Stimulated activated naive CD8-positive, alpha-beta T cell treated with anti-CD3 and anti-CD28 coated beads, Interleukin-15, Interleukin-2, amounts not matched to agents 100 ng/mL and 50 ng/mL, for 24 hours (primary cell): ENCODE results near the gene CAVIN2.

Experiments
- H3K27ac Mint-ChIP-seq: one replicate; pipeline ENCODE4 v1.8.0; 2021; ENCODE audit warnings: mild to moderate bottlenecking, mixed read lengths
- H3K27me3 Mint-ChIP-seq: one replicate; pipeline ENCODE4 v1.8.0; 2021; ENCODE audit warnings: mixed read lengths
- H3K36me3 Mint-ChIP-seq: one replicate; pipeline ENCODE4 v1.8.0; 2021; ENCODE audit warnings: low read depth, mixed read lengths
- H3K4me1 Mint-ChIP-seq: one replicate; pipeline ENCODE4 v1.8.0; 2021; ENCODE audit warnings: low read depth, mixed read lengths
- H3K4me3 Mint-ChIP-seq: one replicate; pipeline ENCODE4 v1.8.0; 2021; ENCODE audit warnings: mild to moderate bottlenecking, mixed read lengths
- H3K9me3 Mint-ChIP-seq: one replicate; pipeline ENCODE4 v1.8.0; 2021; ENCODE audit warnings: mixed read lengths

The CAVIN2 gene

GRCh38 chr2:191836853-191837769 is 9.8 kb downstream of the CAVIN2 start:
- H3K4me3 Mint-ChIP-seq, result no peak overlapping the region
- no peaks in the 10 kb centered on the region for H3K4me1 Mint-ChIP-seq
- peaks cover 15% of the 10 kb centered on the region for H3K27me3 Mint-ChIP-seq
- no peaks in the 10 kb centered on the region for H3K36me3 Mint-ChIP-seq
- no peak overlapping the region for H3K27ac Mint-ChIP-seq
- H3K9me3 Mint-ChIP-seq, result no peaks in the 10 kb centered on the region

GRCh38 chr2:191836471-191836852 is 10.4 kb downstream of the CAVIN2 start:
- H3K27ac Mint-ChIP-seq, result no peak overlapping the region
- no peak overlapping the region for H3K4me3 Mint-ChIP-seq
- H3K27me3 Mint-ChIP-seq, result peaks cover 8% of the 10 kb centered on the region
- no peaks in the 10 kb centered on the region for H3K4me1 Mint-ChIP-seq
- H3K36me3 Mint-ChIP-seq, result no peaks in the 10 kb centered on the region
- no peaks in the 10 kb centered on the region for H3K9me3 Mint-ChIP-seq

- Mint-ChIP-seq H3K36me3 (no peaks in the 10 kb centered on the region), H3K9me3 (no peaks in the 10 kb centered on the region), H3K27ac (no peak overlapping the region), H3K4me3 (no peak overlapping the region), H3K27me3 (peaks cover 3% of the 10 kb centered on the region), H3K4me1 (no peaks in the 10 kb centered on the region)
Observed at GRCh38 chr2:191835539-191836350, 11.1 kb downstream of the CAVIN2 start.

GRCh38 chr2:191835100-191835499 is 11.8 kb downstream of the CAVIN2 start:
- no peaks in the 10 kb centered on the region for H3K4me1 Mint-ChIP-seq
- H3K9me3 Mint-ChIP-seq, result no peaks in the 10 kb centered on the region
- H3K4me3 Mint-ChIP-seq, result no peak overlapping the region
- peaks cover 3% of the 10 kb centered on the region for H3K27me3 Mint-ChIP-seq
- no peak overlapping the region for H3K27ac Mint-ChIP-seq
- H3K36me3 Mint-ChIP-seq, result no peaks in the 10 kb centered on the region

GRCh38 chr2:191833356-191833755 is 13.5 kb downstream of the CAVIN2 start:
- peaks cover 3% of the 10 kb centered on the region for H3K27me3 Mint-ChIP-seq
- H3K4me3 Mint-ChIP-seq, result no peak overlapping the region
- no peaks in the 10 kb centered on the region for H3K9me3 Mint-ChIP-seq
- no peaks in the 10 kb centered on the region for H3K4me1 Mint-ChIP-seq
- no peaks in the 10 kb centered on the region for H3K36me3 Mint-ChIP-seq
- H3K27ac Mint-ChIP-seq, result no peak overlapping the region

- H3K27ac Mint-ChIP-seq, result no peak overlapping the region
- H3K4me3 Mint-ChIP-seq, result no peak overlapping the region
- H3K9me3 Mint-ChIP-seq, result no peaks in the 10 kb centered on the region
- H3K36me3 Mint-ChIP-seq, result no peaks in the 10 kb centered on the region
- no peaks in the 10 kb centered on the region for H3K4me1 Mint-ChIP-seq
- H3K27me3 Mint-ChIP-seq, result peaks cover 3% of the 10 kb centered on the region
Observed at GRCh38 chr2:191832668-191833067, 14.2 kb downstream of the CAVIN2 start.

GRCh38 chr2:191831410-191831994 is 15.4 kb downstream of the CAVIN2 start:
- H3K9me3 Mint-ChIP-seq, result no peaks in the 10 kb centered on the region
- peaks cover 3% of the 10 kb centered on the region for H3K27me3 Mint-ChIP-seq
- H3K36me3 Mint-ChIP-seq, result no peaks in the 10 kb centered on the region
- H3K4me1 Mint-ChIP-seq, result no peaks in the 10 kb centered on the region
- no peak overlapping the region for H3K4me3 Mint-ChIP-seq
- no peak overlapping the region for H3K27ac Mint-ChIP-seq

GRCh38 chr2:191824398-191824797 is 22.5 kb downstream of the CAVIN2 start:
- Mint-ChIP-seq H3K27ac (no peak overlapping the region), H3K4me3 (no peak overlapping the region), H3K4me1 (no peaks in the 10 kb centered on the region), H3K36me3 (no peaks in the 10 kb centered on the region), H3K27me3 (peaks cover 3% of the 10 kb centered on the region), H3K9me3 (no peaks in the 10 kb centered on the region)

GRCh38 chr2:191821078-191821477 is 25.8 kb downstream of the CAVIN2 start:
- Mint-ChIP-seq H3K4me1 (no peaks in the 10 kb centered on the region), H3K9me3 (no peaks in the 10 kb centered on the region), H3K27ac (no peak overlapping the region), H3K27me3 (peaks cover 11% of the 10 kb centered on the region), H3K4me3 (no peak overlapping the region), H3K36me3 (no peaks in the 10 kb centered on the region)

- H3K4me3 Mint-ChIP-seq, result no peak overlapping the region
- no peaks in the 10 kb centered on the region for H3K9me3 Mint-ChIP-seq
- peaks cover 11% of the 10 kb centered on the region for H3K27me3 Mint-ChIP-seq
- H3K27ac Mint-ChIP-seq, result no peak overlapping the region
- H3K4me1 Mint-ChIP-seq, result no peaks in the 10 kb centered on the region
- H3K36me3 Mint-ChIP-seq, result no peaks in the 10 kb centered on the region
Observed at GRCh38 chr2:191818725-191819350, 28.1 kb downstream of the CAVIN2 start.

- no peak overlapping the region for H3K4me3 Mint-ChIP-seq
- H3K27ac Mint-ChIP-seq, result no peak overlapping the region
- no peaks in the 10 kb centered on the region for H3K36me3 Mint-ChIP-seq
- no peaks in the 10 kb centered on the region for H3K4me1 Mint-ChIP-seq
- peaks cover 8% of the 10 kb centered on the region for H3K27me3 Mint-ChIP-seq
- no peaks in the 10 kb centered on the region for H3K9me3 Mint-ChIP-seq
Observed at GRCh38 chr2:191818133-191818532, 28.8 kb downstream of the CAVIN2 start.

GRCh38 chr2:191815010-191815409 is 31.9 kb downstream of the CAVIN2 start:
- H3K4me3 Mint-ChIP-seq, result no peak overlapping the region
- H3K4me1 Mint-ChIP-seq, result no peaks in the 10 kb centered on the region
- peaks cover 8% of the 10 kb centered on the region for H3K27me3 Mint-ChIP-seq
- no peaks in the 10 kb centered on the region for H3K36me3 Mint-ChIP-seq
- no peak overlapping the region for H3K27ac Mint-ChIP-seq
- H3K9me3 Mint-ChIP-seq, result no peaks in the 10 kb centered on the region

GRCh38 chr2:191813943-191814342 is 32.9 kb downstream of the CAVIN2 start:
- Mint-ChIP-seq H3K4me1 (no peaks in the 10 kb centered on the region), H3K4me3 (no peak overlapping the region), H3K36me3 (no peaks in the 10 kb centered on the region), H3K27me3 (peaks cover 11% of the 10 kb centered on the region), H3K27ac (no peak overlapping the region), H3K9me3 (no peaks in the 10 kb centered on the region)

- no peaks in the 10 kb centered on the region for H3K4me1 Mint-ChIP-seq
- H3K27ac Mint-ChIP-seq, result no peak overlapping the region
- H3K36me3 Mint-ChIP-seq, result no peaks in the 10 kb centered on the region
- no peak overlapping the region for H3K4me3 Mint-ChIP-seq
- H3K9me3 Mint-ChIP-seq, result no peaks in the 10 kb centered on the region
- peaks cover 3% of the 10 kb centered on the region for H3K27me3 Mint-ChIP-seq
Observed at GRCh38 chr2:191811807-191812602, 34.9 kb downstream of the CAVIN2 start.
